A673 (cell line): ENCODE data around the gene ADAT3. TPM values are rescaled to one million over a fixed set of nuclear protein-coding genes. Genes with fewer than 3 reads are reported as not detected.

Experiments used
- BruUV-seq: library from RNA; stranded (reverse); fragments of 400-500 nt; replicated peaks from 2 replicates; lab custom pipeline; 2021; lab: Mats Ljungman, UMichigan
- CTCF ChIA-PET: fragments of 300-600 bp; sonication (Branson Sonifier 250); formaldehyde crosslinking; loops from one replicate; lab custom pipeline; 2022; ENCODE audit warnings: antibody characterized with exemption; lab: Charles Lee
- POLR2A ChIA-PET: fragments of 300-600 bp; sonication (Branson Sonifier 250); formaldehyde crosslinking; loops from one replicate; lab custom pipeline; 2022; ENCODE audit warnings: antibody characterized with exemption; ENCODE audit not compliant: low non-redundant PET; lab: Charles Lee
- DNase-seq: peaks from one replicate; pipeline ENCODE4 v3.0.0-alpha.2; 2015; ENCODE audit warnings: low spot score
- H3K27ac ChIP-seq: fragments of 200-600 bp; sonication (generic); 2 replicates; pipeline ENCODE4 v1.5.1; 2016; ENCODE audit warnings: mixed run types, low read depth, mild to moderate bottlenecking, mixed read lengths, antibody characterized with exemption, low read length; ENCODE audit not compliant: poor library complexity, severe bottlenecking
- H3K27me3 ChIP-seq: fragments of 200-600 bp; sonication (generic); replicated peaks from 2 replicates; pipeline ENCODE4 v1.6.1; 2017; ENCODE audit warnings: mixed run types, low read depth, mild to moderate bottlenecking, mixed read lengths, antibody characterized with exemption, low read length; ENCODE audit not compliant: insufficient read depth, poor library complexity
- H3K36me3 ChIP-seq: fragments of 200-600 bp; sonication (generic); 2 replicates; pipeline ENCODE4 v1.6.1; 2016; ENCODE audit warnings: mixed run types, mild to moderate bottlenecking, mixed read lengths, antibody characterized with exemption, low read length; ENCODE audit not compliant: insufficient read depth, poor library complexity, severe bottlenecking
- H3K4me1 ChIP-seq: fragments of 200-600 bp; sonication (generic); 2 replicates; pipeline ENCODE4 v1.6.1; 2017; ENCODE audit warnings: mixed run types, mild to moderate bottlenecking, mixed read lengths, antibody characterized with exemption, low read length; ENCODE audit not compliant: insufficient read depth, poor library complexity, severe bottlenecking
- H3K4me3 ChIP-seq: fragments of 200-600 bp; sonication (generic); 2 replicates; pipeline ENCODE4 v1.5.1; 2016; ENCODE audit warnings: low read depth, mixed run types, mild to moderate bottlenecking, mixed read lengths, low read length; ENCODE audit not compliant: poor library complexity, severe bottlenecking
- H3K9me3 ChIP-seq: fragments of 200-600 bp; sonication (generic); 2 replicates; pipeline ENCODE4 v1.6.1; 2016; ENCODE audit warnings: mixed run types, low read depth, mild to moderate bottlenecking, mixed read lengths, antibody characterized with exemption, low read length; ENCODE audit not compliant: poor library complexity, severe bottlenecking
- CTCF ChIP-seq: fragments of 300-800, 200-600 bp; sonication (generic); conservative IDR thresholded peaks from 2 replicates; pipeline ENCODE4 v1.5.1; 2017; ENCODE audit warnings: low read depth, mild to moderate bottlenecking, antibody characterized with exemption, low read length, moderate library complexity, mixed read lengths
- EZH2 ChIP-seq: fragments of 200-600 bp; sonication (generic); IDR thresholded peaks from 2 replicates; pipeline ENCODE4 v1.6.1; 2017; ENCODE audit warnings: borderline replicate concordance, low read depth, mild to moderate bottlenecking, mixed read lengths, antibody characterized with exemption, low read length; ENCODE audit not compliant: poor library complexity, severe bottlenecking
- intact Hi-C: fragments of 100-400 bp; cut with micrococcal nuclease; formaldehyde crosslinking; loops from one replicate; pipeline ENCODE4 v1.10.0; 2022; ENCODE audit not compliant: unreplicated experiment
- total RNA-seq: library from RNA; stranded (reverse); gene quantifications from 2 replicates; pipeline ENCODE4 v1.2.3, GENCODE V29; 2021

Gene ADAT3
- total RNA-seq, 1 experiment from 2014 or later: 18.0 TPM

- DNase-seq: no peak
- H3K36me3 ChIP-seq: no peaks in the 10 kb centered on the region
- peak within 1 kb of the TSS; percentile 84 for H3K4me3 ChIP-seq
- BruUV-seq: no TSS peak
- intact Hi-C loops: no loop called here
- ChIA-PET POLR2A (no interaction called here), CTCF (interaction anchor here (0.6 kb wide), 1 partner anchor 82 kb away, joined by 7 read pairs; no protein-coding TSS in a partner anchor)
- H3K27me3 ChIP-seq: no peaks in the 10 kb centered on the region
- H3K9me3 ChIP-seq: no peaks in the 10 kb centered on the region
- peaks cover 34% of the 10 kb centered on the region for H3K4me1 ChIP-seq
- TF ChIP-seq EZH2 (no peak), CTCF (no peak)
- peak within 1 kb of the TSS; percentile 98 for H3K27ac ChIP-seq
Measured at GRCh38 chr19:1941146-1942077, 36.2 kb downstream of the ADAT3 start, which contains the start of gene CSNK1G2. CSNK1G2 (plus strand) TSS chr19:1941172; CDS start chr19:1969773, 28,601 bp downstream.

GRCh38 chr19:1942078-1942933 lies 37.1 kb downstream of the ADAT3 start:
- H3K27ac ChIP-seq: peak overlapping the region; percentile 84
- peaks cover 34% of the 10 kb centered on the region for H3K4me1 ChIP-seq
- POLR2A ChIA-PET: no interaction called here
- TF ChIP-seq CTCF (no peak), EZH2 (no peak)
- H3K27me3 ChIP-seq: no peaks in the 10 kb centered on the region
- H3K4me3 ChIP-seq: peak overlapping the region; percentile 84
- no peaks in the 10 kb centered on the region for H3K9me3 ChIP-seq
- TSS peak; percentile 57 for BruUV-seq
- intact Hi-C loops: no loop called here
- DNase-seq: peak; percentile 78
- CTCF ChIA-PET: interaction anchor here (0.6 to 1.2 kb wide), 4 partner anchors 17 to 150 kb away, joined by 3 to 7 read pairs (median 3); no protein-coding TSS in a partner anchor
- H3K36me3 ChIP-seq: peaks cover 5% of the 10 kb centered on the region

GRCh38 chr19:1942934-1943555 lies 37.8 kb downstream of the ADAT3 start:
- Histone ChIP-seq H3K27ac (peak overlapping the region; percentile 84), H3K36me3 (peaks cover 5% of the 10 kb centered on the region), H3K9me3 (no peaks in the 10 kb centered on the region), H3K4me1 (peaks cover 31% of the 10 kb centered on the region), H3K4me3 (peak overlapping the region; percentile 84), H3K27me3 (no peaks in the 10 kb centered on the region)
- ChIA-PET POLR2A (no interaction called here), CTCF (interaction anchor here (0.7 to 1.2 kb wide), 3 partner anchors 16 to 149 kb away, joined by 3 read pairs; no protein-coding TSS in a partner anchor)
- no peak for TF ChIP-seq EZH2
- intact Hi-C loops: no loop called here
- DNase-seq: peak; percentile 43
- BruUV-seq: no TSS peak
